Ammon's horn (tissue), 1 donor: Measurements from ENCODE around the gene ELK1.
"Not testable (repeated sequence)": the region's sequence is repeated elsewhere in the genome, so short reads cannot be mapped to it uniquely, and the experiment has no call there.

Source experiments
- DNase-seq: peaks from one replicate; pipeline ENCODE4 v3.0.0-alpha.2; 2016; ENCODE audit warnings: low spot score

The ELK1 gene, protein sequence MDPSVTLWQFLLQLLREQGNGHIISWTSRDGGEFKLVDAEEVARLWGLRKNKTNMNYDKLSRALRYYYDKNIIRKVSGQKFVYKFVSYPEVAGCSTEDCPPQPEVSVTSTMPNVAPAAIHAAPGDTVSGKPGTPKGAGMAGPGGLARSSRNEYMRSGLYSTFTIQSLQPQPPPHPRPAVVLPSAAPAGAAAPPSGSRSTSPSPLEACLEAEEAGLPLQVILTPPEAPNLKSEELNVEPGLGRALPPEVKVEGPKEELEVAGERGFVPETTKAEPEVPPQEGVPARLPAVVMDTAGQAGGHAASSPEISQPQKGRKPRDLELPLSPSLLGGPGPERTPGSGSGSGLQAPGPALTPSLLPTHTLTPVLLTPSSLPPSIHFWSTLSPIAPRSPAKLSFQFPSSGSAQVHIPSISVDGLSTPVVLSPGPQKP

GRCh38 chrX:47650164-47651042 is at the start of gene ELK1:
TSS of gene ELK1 (minus strand) at chrX:47650563. CDS start at chrX:47641441, 9,122 bp downstream.
- DNase-seq, result peak; percentile 99

DNA sequence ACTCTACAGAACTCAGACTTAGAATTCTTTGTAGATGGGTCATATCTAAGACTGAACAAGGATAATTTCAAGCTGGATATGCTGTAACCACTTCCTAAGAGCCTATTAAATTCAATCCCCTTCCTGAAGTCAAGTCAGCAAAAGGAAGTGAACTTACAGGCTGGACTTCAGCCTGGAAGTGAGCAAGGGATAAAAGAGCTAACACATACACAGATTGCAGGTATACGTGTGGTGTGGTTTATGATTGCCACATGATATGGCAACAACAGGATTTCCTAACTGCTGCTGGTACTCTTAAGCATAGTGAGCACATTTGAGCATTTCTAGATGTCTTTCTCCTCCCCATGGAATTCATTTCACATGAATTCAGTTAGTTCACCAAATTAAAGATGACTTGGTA is 46.8 kb upstream of the ELK1 start:
- DNase-seq, result no peak

GRCh38 chrX:47690175-47690574 is 39.8 kb upstream of the ELK1 start:
- DNase-seq, result no peak

DNA sequence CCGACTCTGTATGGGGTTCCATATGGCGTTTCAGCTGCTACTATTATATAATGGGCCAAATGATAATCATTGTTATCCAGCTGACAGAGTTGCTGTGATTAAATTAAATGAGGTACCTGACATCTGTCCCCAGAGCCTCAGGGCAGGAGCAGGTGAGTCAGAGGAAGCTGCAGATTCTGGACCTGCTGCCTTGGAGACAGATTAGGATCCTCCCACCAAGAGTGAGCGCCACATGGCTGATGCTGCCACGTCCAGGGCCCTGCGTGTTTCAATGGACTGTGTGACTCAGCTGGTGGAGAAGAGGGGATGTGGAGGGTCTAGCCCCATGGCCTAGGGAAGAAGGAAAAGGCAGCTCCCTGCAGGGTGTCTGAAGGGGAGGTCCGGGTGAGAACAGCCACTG is 36.9 kb upstream of the ELK1 start:
- DNase-seq, result no peak

- DNase-seq, result no peak
Measured at GRCh38 chrX:47683829-47684205, 33.5 kb upstream of the ELK1 start.

DNA sequence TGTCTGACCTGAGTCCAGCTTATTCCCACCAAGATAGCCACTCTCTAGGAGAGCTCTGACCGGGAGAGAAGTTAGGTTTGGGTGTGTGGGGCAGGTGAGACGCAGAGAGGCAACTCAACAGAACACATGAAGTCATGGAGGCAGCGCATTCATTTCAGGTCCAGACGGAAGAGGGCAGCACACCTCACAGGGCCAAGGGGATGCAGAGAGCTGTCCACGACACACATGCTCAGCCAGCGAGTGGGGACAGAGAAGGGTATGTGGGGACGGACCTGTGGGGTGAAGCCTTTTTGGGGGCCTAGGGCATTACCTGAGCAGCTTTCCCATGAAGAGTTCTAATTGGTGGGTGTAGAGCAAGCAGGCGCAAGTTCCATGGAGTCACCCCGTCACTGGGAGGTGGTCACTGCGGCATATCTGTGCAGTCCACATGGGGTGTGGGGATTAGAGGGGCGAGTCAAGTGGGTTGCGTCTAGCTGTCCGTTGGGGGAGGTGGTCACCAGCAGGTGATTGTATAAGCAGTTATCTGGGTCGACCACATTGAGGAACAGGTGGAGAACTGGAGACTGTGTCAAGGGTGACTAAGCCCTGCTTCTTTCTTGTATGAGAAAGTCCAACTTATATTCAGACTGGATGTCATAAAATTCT is 32.9 kb upstream of the ELK1 start:
- DNase-seq, result no peak

GRCh38 chrX:47675959-47676859 is 25.8 kb upstream of the ELK1 start:
- not testable (repeated sequence) for DNase-seq

GRCh38 chrX:47674776-47675175 is 24.4 kb upstream of the ELK1 start:
- no peak for DNase-seq

- DNase-seq, result not testable (repeated sequence)
Measured at GRCh38 chrX:47665797-47666196, 15.4 kb upstream of the ELK1 start.

DNA sequence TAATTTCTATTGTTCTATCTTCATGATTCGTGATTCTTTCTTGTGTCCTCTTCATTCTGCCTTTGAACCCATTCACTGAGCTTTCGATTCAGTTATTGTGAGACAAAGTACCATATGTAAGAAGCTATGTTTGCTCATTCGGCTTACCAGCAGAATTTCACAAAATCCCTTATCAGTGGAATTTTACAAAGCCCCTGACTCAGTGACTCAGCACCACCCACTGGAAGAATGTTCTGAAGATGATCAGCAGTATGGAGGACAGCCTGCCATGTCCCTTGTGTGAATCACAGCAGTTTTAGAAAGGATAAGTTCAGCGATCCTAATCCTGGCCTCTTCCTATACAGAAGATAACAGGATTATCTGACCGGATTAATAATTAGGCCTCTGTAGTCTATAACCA is 14.4 kb upstream of the ELK1 start:
- no peak for DNase-seq

GRCh38 chrX:47662144-47662657 is 11.8 kb upstream of the ELK1 start:
- no peak for DNase-seq

DNA sequence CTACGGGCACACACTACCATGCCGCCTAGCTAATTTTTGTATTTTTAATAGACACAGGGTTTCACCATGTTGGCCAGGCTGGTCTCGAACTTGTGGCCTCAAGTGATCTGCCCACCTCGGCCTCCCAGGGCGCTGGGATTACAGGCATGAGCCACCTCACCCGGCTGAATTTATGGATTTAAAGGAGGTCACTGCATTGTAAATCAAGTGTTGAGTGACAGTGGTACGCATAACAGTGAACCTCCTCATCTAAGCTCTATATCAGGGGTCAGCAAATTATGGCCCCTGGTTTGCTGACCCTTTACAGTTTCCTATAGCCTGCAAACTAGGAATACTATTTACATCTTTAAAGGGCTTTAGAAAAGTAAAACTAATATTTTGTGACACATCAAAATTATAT is 11.2 kb upstream of the ELK1 start:
- DNase-seq, result no peak

GRCh38 chrX:47659421-47659726 is 9.0 kb upstream of the ELK1 start:
- DNase-seq, result no peak

DNA sequence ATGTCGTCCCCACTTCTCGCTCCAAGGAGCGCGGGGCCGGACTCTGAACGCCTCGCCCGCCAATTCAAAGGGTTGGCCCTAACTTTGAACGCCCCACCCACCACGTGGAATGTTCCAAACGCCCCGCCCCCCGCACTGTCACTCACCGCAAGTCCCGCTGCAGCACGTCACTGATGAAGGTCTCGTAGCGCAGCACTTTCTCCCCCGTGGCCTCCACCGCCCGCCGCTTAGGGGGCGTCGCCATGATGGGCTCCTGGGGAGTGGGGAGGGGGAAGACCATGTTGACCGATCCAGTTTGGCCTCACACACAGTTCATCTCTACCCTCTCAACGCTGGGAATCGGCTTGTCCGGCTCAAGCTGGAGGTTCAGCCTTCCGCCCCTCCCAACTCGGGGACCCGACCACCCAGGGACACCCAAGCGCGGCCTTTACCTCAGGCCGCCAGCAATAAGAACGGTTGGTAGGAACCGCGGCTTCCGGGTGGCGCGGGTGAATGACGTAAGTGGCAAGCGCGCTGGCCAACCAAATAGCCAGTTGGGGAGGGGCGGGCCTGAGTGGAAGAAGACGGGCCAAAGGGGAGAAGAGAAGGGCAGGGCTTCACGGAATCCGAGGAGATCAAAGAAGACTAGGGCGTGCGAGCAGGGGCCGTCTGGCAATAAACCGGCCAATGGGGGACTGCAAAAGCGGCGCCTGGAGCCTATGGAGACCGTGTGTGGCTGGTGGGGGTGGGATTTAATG is 8.5 kb upstream of the ELK1 start, which contains the start of gene UXT:
Gene UXT (minus strand): TSS at position 497 of the 737 bp plus-strand sequence. CDS start 253 bp downstream, at position 244.
- DNase-seq, result peak; percentile 93

GRCh38 chrX:47658301-47658683 is 7.9 kb upstream of the ELK1 start:
- no peak for DNase-seq

- DNase-seq, result no peak
Measured at GRCh38 chrX:47651043-47651905, 911 bp upstream of the ELK1 start.

- no peak for DNase-seq
Measured at GRCh38 chrX:47649781-47650163, 591 bp downstream of the ELK1 start.

DNA sequence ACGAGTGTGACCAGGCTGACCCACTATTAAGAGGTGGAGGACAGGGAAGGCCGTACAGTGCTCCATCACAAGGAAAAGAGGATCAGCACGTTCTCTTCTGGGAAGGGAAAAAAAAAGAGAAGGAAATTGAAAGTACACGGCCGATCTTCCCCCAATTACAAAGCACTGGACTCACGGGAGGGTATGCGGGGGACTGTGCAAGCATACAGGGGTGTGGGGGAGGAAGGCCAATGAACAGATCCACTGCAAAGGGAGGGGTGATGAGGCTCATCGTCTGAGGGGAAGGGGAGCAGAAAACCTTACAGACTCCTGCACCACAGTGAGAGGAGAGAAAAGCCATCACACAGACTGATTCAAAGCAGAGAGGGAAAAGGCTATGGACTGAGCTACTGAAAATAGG is 1.1 kb downstream of the ELK1 start:
- DNase-seq, result no peak

DNA sequence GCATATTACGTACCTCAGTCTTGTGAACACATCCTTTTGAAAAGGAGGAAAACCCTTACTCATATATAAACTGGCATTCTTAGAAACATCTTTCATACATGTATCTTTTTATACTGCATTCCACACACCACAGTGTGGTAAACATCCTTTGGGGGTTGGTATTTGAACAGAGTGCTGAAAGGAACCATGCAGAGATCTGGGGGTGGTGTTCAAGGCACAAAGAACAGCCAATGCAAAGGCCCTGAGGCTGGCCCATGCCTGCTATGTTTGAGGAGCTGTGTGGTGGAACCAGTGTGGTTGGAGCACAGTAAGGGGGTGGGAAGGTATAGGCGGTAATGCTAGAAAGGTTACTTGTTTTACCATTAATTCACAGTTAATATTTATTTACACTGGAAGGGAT is 2.0 kb downstream of the ELK1 start:
- no peak for DNase-seq

DNA sequence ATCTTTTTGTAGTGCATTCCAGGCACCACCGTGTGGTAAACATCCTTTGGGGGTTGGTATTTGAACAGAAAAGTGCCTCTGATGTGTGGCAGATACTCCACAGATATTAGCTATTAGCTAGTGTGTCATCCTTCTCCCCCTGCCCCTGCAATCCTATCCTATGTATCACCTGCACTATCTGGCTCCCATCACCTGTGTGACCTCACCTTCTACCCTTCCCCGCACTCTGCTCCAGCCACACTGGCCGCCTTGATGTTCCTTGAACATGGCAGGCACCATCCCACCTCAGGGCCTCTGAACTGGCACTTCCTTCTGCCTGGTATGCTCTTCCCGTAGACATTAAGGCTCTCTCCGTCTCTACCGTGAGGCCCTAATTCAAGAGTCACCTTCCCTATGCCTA is 3.7 kb downstream of the ELK1 start:
- DNase-seq, result no peak
